Endothelial cell of umbilical vein (primary cell): ENCODE data around the gene RTN4. TPM values are rescaled to one million over a fixed set of nuclear protein-coding genes. Genes with fewer than 3 reads are reported as not detected.

Experiments used
- BruUV-seq: library from RNA; stranded (reverse); fragments of 400-500 nt; replicated peaks from 2 replicates; lab custom pipeline; 2021; lab: Mats Ljungman, UMichigan
- CTCF ChIA-PET: fragments of 300-600, 350-600 bp; sonication (Branson Sonifier 250); formaldehyde crosslinking; loops from one replicate; lab custom pipeline; 2021; ENCODE audit warnings: antibody characterized with exemption, inconsistent platforms; lab: Charles Lee
- POLR2A ChIA-PET: fragments of 300-600, 350-600 bp; sonication (Branson Sonifier 250); formaldehyde crosslinking; loops from one replicate; lab custom pipeline; 2021; ENCODE audit warnings: antibody characterized with exemption, inconsistent platforms; lab: Charles Lee
- DNase-seq: peaks from one replicate; pipeline ENCODE4 v3.0.0-alpha.2; 2011; ENCODE audit warnings: low read depth, low spot score
- FAIRE-seq: peaks from 2 replicates; lab custom pipeline; 2011; peaks lifted over from hg19 to GRCh38; lab: Jason Lieb, UNC
- H2AFZ ChIP-seq: 2 replicates; pipeline ENCODE4 v1.6.0; 2012; ENCODE audit warnings: low read depth, low read length, control low read depth, inconsistent platforms
- H3K27ac ChIP-seq: 2 replicates; pipeline ENCODE4 v1.5.1; 2011; ENCODE audit warnings: low read depth, mild to moderate bottlenecking, control low read depth, low read length, moderate library complexity; ENCODE audit not compliant: insufficient read depth
- H3K27me3 ChIP-seq, 2 experiments: 2 replicates each; pipeline versions ENCODE4 v1.6.0 to v1.6.1; 2011; ENCODE audit warnings: low read length in 2 of 2, mixed read lengths in 1 of 2; ENCODE audit not compliant: control insufficient read depth in 2 of 2, insufficient read depth in 2 of 2
- H3K36me3 ChIP-seq, 2 experiments: 2 replicates in 1 of 2; 3 replicates in 1 of 2; pipeline ENCODE4 v1.5.1; 2011; ENCODE audit warnings: low read length in 2 of 2, mild to moderate bottlenecking in 1 of 2, moderate library complexity in 1 of 2; ENCODE audit not compliant: control insufficient read depth in 2 of 2, insufficient read depth in 2 of 2; ENCODE audit errors: extremely low read depth in 1 of 2
- H3K4me1 ChIP-seq: 3 replicates; pipeline ENCODE4 v1.5.1; 2011; ENCODE audit warnings: mild to moderate bottlenecking, low read length; ENCODE audit not compliant: control insufficient read depth, insufficient read depth; ENCODE audit errors: extremely low read depth
- H3K4me2 ChIP-seq: 2 replicates; pipeline ENCODE4 v1.6.1; 2011; ENCODE audit warnings: low read length, control low read depth, mixed read lengths; ENCODE audit not compliant: insufficient read depth
- H3K4me3 ChIP-seq, 3 experiments: fragments of 200-600 bp in 1 of 3; sonication (generic), shearing (Covaris generic) in 1 of 3; replicated peaks in 1 of 3; 2 replicates each; pipeline ENCODE4 v1.5.1; 2011 to 2016; ENCODE audit warnings: control low read depth in 3 of 3, low read length in 3 of 3, mild to moderate bottlenecking in 2 of 3, inconsistent platforms in 1 of 3, low read depth in 1 of 3, moderate library complexity in 1 of 3; ENCODE audit not compliant: insufficient read depth in 1 of 3
- H3K79me2 ChIP-seq: 2 replicates; pipeline ENCODE4 v1.6.0; 2012; ENCODE audit warnings: low read length, inconsistent platforms; ENCODE audit not compliant: control insufficient read depth, insufficient read depth
- H3K9ac ChIP-seq: replicated peaks from 2 replicates; pipeline ENCODE3; 2011; ENCODE audit warnings: low read length, control low read depth; ENCODE audit not compliant: insufficient read depth; ENCODE audit errors: extremely low read depth
- H3K9me1 ChIP-seq: replicated peaks from 3 replicates; pipeline ENCODE4 v1.6.0; 2011; ENCODE audit warnings: mild to moderate bottlenecking, low read length; ENCODE audit not compliant: control insufficient read depth, insufficient read depth; ENCODE audit errors: extremely low read depth
- H3K9me3 ChIP-seq: replicated peaks from 2 replicates; pipeline ENCODE4 v1.5.1; 2012; ENCODE audit warnings: low read length, inconsistent platforms; ENCODE audit not compliant: control insufficient read depth, insufficient read depth
- H4K20me1 ChIP-seq: replicated peaks from 2 replicates; pipeline ENCODE3; 2011; ENCODE audit warnings: mild to moderate bottlenecking, low read length; ENCODE audit not compliant: control insufficient read depth, insufficient read depth; ENCODE audit errors: extremely low read depth
- EZH2 ChIP-seq: IDR thresholded peaks from 2 replicates; pipeline ENCODE4 v1.6.1; 2012; ENCODE audit warnings: borderline replicate concordance, low read depth, mild to moderate bottlenecking, moderate library complexity, low read length, inconsistent platforms; ENCODE audit not compliant: severe bottlenecking
- FOS ChIP-seq: IDR thresholded peaks from 2 replicates; pipeline ENCODE4 v1.6.1; 2011; ENCODE audit warnings: mild to moderate bottlenecking, low read length, moderate library complexity, borderline replicate concordance; ENCODE audit not compliant: insufficient read depth
- GATA2 ChIP-seq: IDR thresholded peaks from 2 replicates; pipeline ENCODE4 v1.7.0; 2011; ENCODE audit warnings: low read depth, mild to moderate bottlenecking, moderate library complexity, mixed read lengths, low read length; ENCODE audit not compliant: insufficient read length, insufficient read depth
- JUN ChIP-seq: IDR thresholded peaks from 2 replicates; pipeline ENCODE4 v1.6.1; 2011; ENCODE audit warnings: borderline replicate concordance, low read depth; ENCODE audit not compliant: insufficient read length, insufficient read depth
- MYC ChIP-seq: IDR thresholded peaks from one replicate; pipeline ENCODE4 v1.6.1; 2011; ENCODE audit warnings: mild to moderate bottlenecking, low read depth, low read length
- POLR2A ChIP-seq: IDR thresholded peaks from 2 replicates; pipeline ENCODE4 v1.6.1; 2012; ENCODE audit warnings: low read depth, mild to moderate bottlenecking, control low read depth, low read length
- POLR2AphosphoS5 ChIP-seq: IDR thresholded peaks from 2 replicates; pipeline ENCODE4 v1.6.1; 2012; ENCODE audit warnings: low read depth, mild to moderate bottlenecking, control low read depth, low read length, moderate library complexity; ENCODE audit not compliant: insufficient read depth
- dilution Hi-C: fragments of 300-500 bp; cut with MboI; formaldehyde crosslinking; loops from one replicate; pipeline ENCODE4 v1.15.0; 2019; ENCODE audit warnings: low sequenced_read_pairs; ENCODE audit not compliant: extremely low pct_ligation_motif_present
- intact Hi-C: fragments of 100-400 bp; cut with micrococcal nuclease; formaldehyde crosslinking; loops from one replicate; pipeline ENCODE4 v1.10.0; 2022
- polyA plus RNA-seq, 4 experiments: library from polyadenylated mRNA; depleted of rRNA in 3 of 4; stranded (reverse) in 3 of 4; unstranded in 1 of 4; fragments of >200 nt; gene quantifications; 2 replicates each; pipeline versions ENCODE4 v1.2.1 to v1.2.3, GENCODE V29; 2011 to 2012; ENCODE audit warnings: missing spikeins in 1 of 4
- total RNA-seq: library from RNA; stranded (reverse); gene quantifications from 2 replicates; pipeline ENCODE4 v1.2.3, GENCODE V29; 2021
- TF ChIP-seq, protein P1 (sequence below), 2 donors: IDR thresholded peaks; 1 replicate in 1 of 2; 2 replicates in 1 of 2; pipeline ENCODE4 v1.5.1; 2011; ENCODE audit warnings: low read length in 2 of 2, mild to moderate bottlenecking in 2 of 2, moderate library complexity in 2 of 2, control low read depth in 1 of 2, inconsistent platforms in 1 of 2, low read depth in 1 of 2; ENCODE audit not compliant: insufficient read depth in 1 of 2; ENCODE audit errors: extremely low read depth in 1 of 2
- TF ChIP-seq, protein P2 (sequence below): IDR thresholded peaks from 2 replicates; pipeline ENCODE4 v1.6.1; 2011; ENCODE audit not compliant: insufficient read depth, insufficient read length

The RTN4 gene
- total and polyA plus RNA-seq, 2 donors (not counting 3 experiments of a cell fraction or from before 2014, with no cell fraction given), result 253 to 486 TPM

DNA sequence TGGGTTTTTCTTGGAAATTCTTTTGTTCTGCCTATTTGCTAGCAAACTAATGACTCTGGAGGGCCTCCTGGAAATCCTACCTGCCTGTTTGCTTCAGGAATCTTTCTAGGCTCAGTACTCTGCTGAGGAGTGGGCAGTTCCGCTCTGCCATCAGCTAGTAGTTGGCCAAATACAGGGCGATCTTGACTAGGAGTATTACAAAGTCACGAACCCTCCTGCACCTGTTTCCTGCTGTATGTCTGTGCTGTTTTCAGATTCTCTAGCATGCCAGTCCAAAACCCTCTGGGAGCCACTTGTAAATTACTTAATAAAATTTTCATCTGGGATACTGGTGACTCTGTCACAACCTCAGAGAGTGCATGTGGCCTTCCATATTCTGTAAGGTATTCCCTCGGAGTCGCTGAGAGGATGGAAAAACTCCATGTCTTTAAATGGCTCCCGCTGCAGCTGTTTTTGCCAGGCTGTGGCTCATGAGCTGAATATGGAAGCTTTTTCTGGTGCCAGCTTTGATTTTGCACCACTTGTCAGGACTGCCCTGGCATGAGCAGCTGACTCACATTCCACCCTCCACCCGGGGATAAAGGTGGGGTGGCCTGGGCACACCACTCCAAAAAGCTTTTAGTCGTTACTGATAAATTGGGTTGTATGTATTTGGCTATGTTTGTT lies 123.0 kb downstream of the RTN4 start:
- no peaks in the 10 kb centered on the region for H3K9me1 ChIP-seq
- H3K9ac ChIP-seq, result no peak overlapping the region
- H3K79me2 ChIP-seq, result no peaks in the 10 kb centered on the region
- H2AFZ ChIP-seq, result no peak overlapping the region
- no TSS peak for BruUV-seq
- DNase-seq, result no peak
- no peaks in the 10 kb centered on the region for H3K9me3 ChIP-seq
- TF ChIP-seq MYC (no peak), EZH2 (no peak), POLR2A (no peak), POLR2AphosphoS5 (no peak), JUN (no peak), FOS (no peak), GATA2 (no peak)
- TF ChIP-seq, protein P1, sequence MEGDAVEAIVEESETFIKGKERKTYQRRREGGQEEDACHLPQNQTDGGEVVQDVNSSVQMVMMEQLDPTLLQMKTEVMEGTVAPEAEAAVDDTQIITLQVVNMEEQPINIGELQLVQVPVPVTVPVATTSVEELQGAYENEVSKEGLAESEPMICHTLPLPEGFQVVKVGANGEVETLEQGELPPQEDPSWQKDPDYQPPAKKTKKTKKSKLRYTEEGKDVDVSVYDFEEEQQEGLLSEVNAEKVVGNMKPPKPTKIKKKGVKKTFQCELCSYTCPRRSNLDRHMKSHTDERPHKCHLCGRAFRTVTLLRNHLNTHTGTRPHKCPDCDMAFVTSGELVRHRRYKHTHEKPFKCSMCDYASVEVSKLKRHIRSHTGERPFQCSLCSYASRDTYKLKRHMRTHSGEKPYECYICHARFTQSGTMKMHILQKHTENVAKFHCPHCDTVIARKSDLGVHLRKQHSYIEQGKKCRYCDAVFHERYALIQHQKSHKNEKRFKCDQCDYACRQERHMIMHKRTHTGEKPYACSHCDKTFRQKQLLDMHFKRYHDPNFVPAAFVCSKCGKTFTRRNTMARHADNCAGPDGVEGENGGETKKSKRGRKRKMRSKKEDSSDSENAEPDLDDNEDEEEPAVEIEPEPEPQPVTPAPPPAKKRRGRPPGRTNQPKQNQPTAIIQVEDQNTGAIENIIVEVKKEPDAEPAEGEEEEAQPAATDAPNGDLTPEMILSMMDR (IDR thresholded peaks at IDR 0.05; ENCODE audit: extremely low read depth in 1 of 2, insufficient read depth in 1 of 2, low read depth in 1 of 2, low read length in 2 of 2), result no peak
- TF ChIP-seq, protein P2, sequence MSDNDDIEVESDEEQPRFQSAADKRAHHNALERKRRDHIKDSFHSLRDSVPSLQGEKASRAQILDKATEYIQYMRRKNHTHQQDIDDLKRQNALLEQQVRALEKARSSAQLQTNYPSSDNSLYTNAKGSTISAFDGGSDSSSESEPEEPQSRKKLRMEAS, result no peak
- dilution Hi-C loops, result no loop called here
- no peaks in the 10 kb centered on the region for H3K36me3 ChIP-seq
- no peaks in the 10 kb centered on the region for H4K20me1 ChIP-seq
- no peak overlapping the region for H3K4me3 ChIP-seq
- H3K4me1 ChIP-seq, result no peaks in the 10 kb centered on the region
- H3K4me2 ChIP-seq, result no peak overlapping the region
- no peak for FAIRE-seq
- intact Hi-C loops, result no loop called here
- ChIA-PET CTCF (interaction anchor here (1.3 kb wide), 1 partner anchor 14 kb away, joined by 3 read pairs; no protein-coding TSS in a partner anchor), POLR2A (no interaction called here)
- H3K27ac ChIP-seq, result no peak overlapping the region
- H3K27me3 ChIP-seq, result peaks cover 10 to 11% of the 10 kb centered on the region in 2 experiments
